Mammary epithelial cell (primary cell): Measurements from ENCODE around the gene FOXK2.

ENCODE experiments used
- CTCF ChIP-seq, 2 donors: IDR thresholded peaks in 1 of 2; conservative IDR thresholded peaks in 1 of 2; 2 replicates each; pipeline ENCODE4 v1.5.1; 2011 to 2012; ENCODE audit warnings: inconsistent platforms in 2 of 2, low read length in 2 of 2, mild to moderate bottlenecking in 2 of 2, control low read depth in 1 of 2, low read depth in 1 of 2; ENCODE audit not compliant: insufficient read depth in 1 of 2; ENCODE audit errors: extremely low read depth in 1 of 2
- EZH2 ChIP-seq: IDR thresholded peaks from 2 replicates; pipeline ENCODE4 v1.6.1; 2012; ENCODE audit warnings: low read length, inconsistent platforms, borderline replicate concordance

GRCh38 chr17:82531431-82531881 lies 11.9 kb downstream of the FOXK2 start:
- no peak for TF ChIP-seq CTCF (conservative IDR thresholded peaks at IDR 0.05 in 1 of 2, IDR thresholded peaks at IDR 0.05 in 1 of 2; ENCODE audit: extremely low read depth in 1 of 2, insufficient read depth in 1 of 2, low read depth in 1 of 2, low read length in 2 of 2)
- TF ChIP-seq EZH2: no peak
